ENCODE results near the gene SLC12A3.

The SLC12A3 gene

DNA sequence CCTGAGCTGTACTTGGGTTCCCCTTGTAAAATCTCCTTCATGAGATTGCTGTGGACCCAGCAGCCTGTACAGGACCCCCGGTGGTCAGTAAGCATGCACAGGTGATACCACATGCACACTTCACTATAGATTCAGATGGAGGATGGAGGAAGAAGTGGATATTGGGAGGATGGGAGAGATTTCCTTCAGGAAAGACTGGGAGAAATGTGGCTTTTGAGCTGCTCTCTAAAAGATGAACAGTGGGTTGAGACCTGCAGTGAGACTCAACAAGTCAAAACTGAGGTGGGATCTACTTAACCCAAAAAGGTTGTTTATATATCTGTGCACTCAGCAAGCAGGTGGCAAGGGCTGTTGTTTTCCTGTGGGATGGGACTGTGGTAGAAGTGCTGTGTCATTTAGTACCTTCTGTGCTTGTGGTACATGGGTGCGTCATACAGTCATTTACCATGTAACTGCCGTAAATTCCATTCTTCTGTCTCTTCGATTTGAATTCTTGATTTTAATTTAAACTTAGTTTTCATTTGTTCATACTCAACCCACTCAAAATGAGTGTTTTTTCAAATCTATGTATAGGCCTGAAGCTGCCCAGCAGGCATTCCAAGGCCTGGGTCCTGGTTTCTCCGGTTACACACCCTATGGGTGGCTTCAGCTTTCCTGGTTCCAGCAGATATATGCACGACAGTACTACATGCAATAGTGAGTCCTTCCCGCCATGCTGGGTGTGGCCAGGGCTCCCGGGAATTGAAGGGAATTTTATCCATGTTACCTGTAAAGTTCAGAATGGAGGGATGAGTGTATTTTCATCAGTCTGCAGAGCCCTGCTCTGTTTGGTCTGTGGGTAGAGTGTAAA lies 73.9 kb downstream of the SLC12A3 start:
- DNase-seq (ENCODE audit: low spot score): no peak

DNA sequence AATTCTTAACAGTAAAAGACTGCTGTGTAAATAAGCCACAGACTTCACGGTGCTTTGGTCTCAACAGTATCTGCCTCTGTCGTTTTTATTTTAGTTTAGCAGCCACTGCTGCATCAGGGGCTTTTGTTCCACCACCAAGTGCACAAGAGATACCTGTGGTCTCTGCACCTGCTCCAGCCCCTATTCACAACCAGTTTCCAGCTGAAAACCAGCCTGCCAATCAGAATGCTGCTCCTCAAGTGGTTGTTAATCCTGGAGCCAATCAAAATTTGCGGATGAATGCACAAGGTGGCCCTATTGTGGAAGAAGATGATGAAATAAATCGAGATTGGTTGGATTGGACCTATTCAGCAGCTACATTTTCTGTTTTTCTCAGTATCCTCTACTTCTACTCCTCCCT lies 74.8 kb downstream of the SLC12A3 start:
- DNase-seq (ENCODE audit: low spot score): no peak

DNA sequence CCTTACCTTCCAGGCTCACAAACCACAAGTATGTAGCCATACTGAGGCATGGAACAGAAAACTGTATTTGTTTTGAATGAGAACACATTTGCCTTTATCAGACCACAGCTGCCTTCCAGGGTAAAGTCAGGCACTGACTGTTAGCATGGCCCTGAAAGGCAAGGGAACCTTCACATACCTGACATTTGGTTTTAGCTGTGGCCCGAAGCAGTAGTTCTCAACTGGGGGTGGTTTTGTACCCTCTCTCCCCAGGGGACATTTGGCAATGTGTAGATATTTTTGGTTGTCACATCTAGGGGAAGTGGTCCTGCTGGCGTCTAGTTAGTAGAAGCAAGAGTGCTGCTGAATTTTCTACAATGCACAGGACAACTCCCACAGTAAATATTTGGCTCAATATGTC lies 76.1 kb downstream of the SLC12A3 start:
- DNase-seq (ENCODE audit: low spot score): no peak

DNA sequence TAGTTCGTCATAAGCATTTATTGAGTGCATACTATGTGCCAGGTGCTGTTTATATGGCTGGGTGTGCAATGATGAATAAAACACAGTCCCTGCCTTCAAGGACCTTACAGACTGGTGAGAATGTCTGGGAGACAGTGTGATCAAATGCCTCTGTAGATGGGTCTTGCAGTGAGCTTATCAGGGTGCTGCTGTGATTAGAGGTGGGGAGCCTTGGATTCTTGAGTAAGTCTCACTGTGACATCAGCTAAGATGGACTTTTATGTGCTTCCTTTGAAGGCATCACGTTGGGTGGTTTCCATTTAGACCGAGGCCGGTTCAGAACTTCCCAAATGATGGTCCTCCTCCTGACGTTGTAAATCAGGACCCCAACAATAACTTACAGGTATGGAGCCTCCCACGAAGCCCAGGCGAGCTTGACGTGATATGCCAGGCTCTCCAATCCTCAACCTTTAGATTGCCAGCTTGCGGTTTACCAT lies 76.9 kb downstream of the SLC12A3 start:
- DNase-seq (ENCODE audit: low spot score): no peak

DNA sequence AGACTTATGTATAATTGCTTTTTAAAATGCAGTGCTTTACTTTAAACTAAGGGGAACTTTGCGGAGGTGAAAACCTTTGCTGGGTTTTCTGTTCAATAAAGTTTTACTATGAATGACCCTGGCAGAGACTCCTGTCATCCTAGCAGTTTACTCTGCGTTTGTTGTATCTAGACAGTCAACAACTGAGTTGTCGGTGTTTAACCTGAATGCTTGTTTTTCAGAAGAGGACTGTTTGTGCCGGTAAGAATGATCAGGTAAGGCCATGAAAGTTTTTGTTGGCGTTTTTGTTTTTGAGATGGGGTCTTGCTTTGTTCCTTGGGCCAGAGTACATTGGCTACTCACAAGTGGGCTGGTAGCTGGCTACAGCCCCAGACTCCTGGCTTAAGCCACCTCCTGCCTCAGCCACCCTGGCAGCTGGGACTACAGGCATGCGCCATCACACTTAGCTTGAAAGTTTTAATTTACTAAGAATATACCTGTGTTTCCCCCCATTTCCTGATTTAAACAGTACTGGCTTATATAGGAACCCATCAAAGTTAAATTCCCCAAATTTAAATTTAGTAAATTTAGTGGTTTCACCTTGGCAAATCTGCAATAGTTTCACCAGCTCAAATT lies 78.9 kb downstream of the SLC12A3 start:
- DNase-seq (ENCODE audit: low spot score): no peak

- DNase-seq (ENCODE audit: low spot score): no peak
Measured at GRCh38 chr16:56944954-56945839, 80.2 kb downstream of the SLC12A3 start.

DNA sequence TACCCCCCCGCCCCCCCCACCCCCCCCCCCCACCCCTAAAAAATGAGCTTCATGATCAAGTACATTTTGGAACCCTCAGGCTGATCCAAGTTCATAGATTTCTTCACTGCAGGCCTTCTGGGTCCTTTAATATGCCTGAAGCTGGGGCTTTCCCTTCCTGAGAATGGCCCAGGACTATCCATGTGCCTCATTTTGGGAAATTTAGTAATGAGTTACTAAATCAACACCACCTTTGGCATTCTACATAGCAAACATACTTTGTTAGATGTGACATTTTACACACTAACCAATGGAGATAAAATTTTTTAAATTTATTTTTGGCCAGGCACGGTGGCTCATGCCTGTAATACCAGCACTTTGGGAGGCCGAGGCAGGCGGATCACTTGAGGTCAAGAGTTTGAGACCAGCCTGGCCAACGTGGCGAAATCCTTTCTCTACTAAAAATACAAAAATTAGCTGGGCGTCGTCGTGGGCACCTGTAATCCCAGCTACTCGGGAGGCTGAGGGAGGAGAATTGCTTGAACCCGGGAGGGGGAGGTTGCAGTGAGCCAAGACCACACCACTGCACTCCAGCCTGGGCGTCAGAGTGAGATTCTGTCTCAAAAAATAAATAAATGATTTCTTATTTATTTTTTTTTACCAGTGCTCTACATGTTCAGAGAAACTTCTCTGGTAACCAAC lies 81.0 kb downstream of the SLC12A3 start:
- DNase-seq (ENCODE audit: low spot score): no peak

DNA sequence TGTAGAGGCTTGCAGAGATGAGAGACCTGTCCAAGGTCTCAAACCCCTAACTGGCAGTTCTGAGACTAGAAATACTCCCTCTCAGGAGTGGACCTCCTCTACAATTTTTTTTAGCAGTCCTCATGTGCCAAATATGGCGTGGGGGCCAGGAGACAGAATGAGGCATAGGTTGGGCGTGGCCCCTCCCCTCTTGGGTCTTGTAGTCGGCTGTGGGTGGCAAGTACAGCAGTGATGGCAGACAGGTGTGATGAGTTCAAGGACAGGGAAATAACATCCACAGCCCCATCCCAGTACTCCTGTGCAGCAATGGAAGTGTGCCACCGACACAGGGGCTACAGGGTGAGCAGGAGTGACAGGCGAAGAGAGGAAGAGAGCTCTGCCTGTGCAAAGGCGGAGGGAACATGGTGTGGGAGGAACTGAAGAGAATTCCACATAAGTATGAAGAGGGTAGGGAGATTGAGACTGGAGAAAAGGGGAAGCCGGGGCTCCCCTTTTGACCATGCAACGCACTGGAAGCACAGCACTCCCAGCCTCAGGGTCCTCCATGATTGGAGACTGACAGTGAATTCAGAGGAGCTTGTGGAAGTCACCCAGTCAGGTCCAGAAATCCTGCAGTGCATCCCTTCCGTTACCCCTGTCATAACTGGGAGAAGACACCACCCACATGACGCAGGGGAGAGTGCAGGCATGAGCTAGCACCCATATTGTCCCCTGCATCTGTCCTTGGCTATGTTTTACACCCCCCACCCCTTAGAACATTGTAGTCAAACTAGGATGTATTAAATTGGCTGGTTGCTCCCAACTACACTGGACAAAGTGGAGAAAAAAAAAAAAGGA lies 82.0 kb downstream of the SLC12A3 start:
- DNase-seq (ENCODE audit: low spot score): no peak

- no peak for DNase-seq (ENCODE audit: low spot score)
Measured at GRCh38 chr16:56947604-56947995, 82.6 kb downstream of the SLC12A3 start.

- no peak for DNase-seq (ENCODE audit: low spot score)
Measured at GRCh38 chr16:56948234-56948633, 83.2 kb downstream of the SLC12A3 start.

- DNase-seq (ENCODE audit: low spot score): no peak
Measured at GRCh38 chr16:56950051-56950450, 85.0 kb downstream of the SLC12A3 start.

DNA sequence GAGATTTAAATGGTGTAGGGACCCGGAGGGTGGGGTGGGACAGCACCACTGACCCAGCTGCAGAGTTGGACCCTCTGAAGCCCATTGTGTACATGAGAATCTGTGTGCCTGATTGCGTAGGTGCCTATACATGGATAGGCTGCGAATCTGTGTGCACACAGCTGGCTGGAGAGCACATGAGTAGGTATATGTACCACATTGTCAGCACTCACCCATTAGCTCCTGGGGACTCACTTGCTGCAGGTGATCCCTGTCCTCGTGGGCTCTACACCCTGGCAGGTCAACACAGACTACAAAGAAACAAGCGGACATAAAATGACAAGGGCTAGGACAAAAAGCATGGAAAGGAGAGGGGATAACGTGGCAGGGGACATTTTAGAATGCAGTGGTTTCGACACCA lies 85.4 kb downstream of the SLC12A3 start:
- DNase-seq (ENCODE audit: low spot score): no peak

- peak; percentile 74 for DNase-seq (ENCODE audit: low spot score)
Measured at GRCh38 chr16:56950881-56951771, 86.1 kb downstream of the SLC12A3 start.

- DNase-seq (ENCODE audit: low spot score): no peak
Measured at GRCh38 chr16:56953006-56953405, 88.0 kb downstream of the SLC12A3 start.

DNA sequence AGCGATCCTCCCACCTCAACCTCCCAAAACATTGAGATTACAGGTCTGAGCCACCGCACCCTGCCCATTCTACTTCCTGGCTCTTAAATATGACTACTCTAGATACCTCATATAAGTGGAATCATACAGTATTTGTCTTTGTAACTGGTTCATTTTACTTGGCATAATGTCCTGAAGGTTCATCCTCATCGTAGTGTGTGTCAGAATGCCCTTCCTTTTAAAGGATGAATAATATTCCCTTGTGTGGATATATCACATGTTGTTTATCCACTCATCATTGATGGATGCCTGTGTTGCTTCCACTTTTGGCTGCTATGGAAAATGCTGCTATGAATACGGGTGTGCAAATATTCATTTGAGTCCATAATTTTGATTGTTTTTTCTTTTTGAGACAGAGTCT lies 91.1 kb downstream of the SLC12A3 start:
- DNase-seq (ENCODE audit: low spot score): no peak

DNA sequence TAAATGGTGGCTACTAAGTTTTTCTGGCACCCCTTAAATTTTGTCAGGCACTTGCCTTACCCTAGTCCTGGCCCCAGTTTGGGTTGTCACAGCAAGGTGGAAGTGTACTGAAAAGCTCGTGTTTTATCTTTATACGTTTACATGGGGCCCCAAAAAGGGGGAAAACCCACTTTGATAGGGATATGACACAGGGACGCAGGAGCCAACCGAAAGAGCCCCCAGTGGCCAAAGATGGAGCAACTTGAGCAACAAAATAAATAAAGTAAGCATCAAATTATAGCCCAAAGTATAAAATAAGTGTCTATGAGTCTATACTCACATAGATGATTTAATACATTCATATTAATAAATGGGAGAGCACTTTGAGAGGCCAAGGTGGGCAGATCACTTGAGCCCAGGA lies 91.7 kb downstream of the SLC12A3 start:
- DNase-seq (ENCODE audit: low spot score): no peak

DNA sequence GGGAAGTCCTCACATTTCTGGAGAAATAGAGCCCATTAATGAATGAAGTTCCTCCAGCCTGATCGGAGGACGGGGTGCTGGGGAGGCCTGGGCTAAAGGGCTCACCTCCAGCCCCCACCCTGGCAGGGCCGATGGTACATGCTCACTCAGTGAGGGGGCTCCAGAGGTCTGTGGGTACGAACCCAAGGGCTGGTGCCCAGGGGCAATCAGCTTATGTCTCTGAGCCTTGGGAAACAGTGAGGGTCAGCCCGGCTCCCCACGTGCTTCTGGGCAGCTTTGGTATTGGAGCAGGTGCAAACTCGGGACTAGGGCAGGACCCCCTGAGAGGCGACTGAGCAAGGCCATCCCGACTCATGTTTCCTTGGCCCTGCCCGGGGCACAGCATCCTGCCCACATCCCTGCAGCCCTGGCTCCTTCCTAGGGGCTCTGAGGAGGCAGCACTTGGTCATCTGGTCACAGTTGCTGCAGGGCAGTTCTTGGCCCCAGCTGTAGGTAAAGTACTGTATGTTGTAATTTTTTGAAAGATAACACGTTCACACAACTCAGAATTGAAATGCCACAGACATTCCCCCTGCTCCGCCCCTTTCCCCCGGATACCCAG lies 95.8 kb downstream of the SLC12A3 start:
- no peak for DNase-seq (ENCODE audit: low spot score)

GRCh38 chr16:56961386-56961785 lies 96.4 kb downstream of the SLC12A3 start:
- no peak for DNase-seq (ENCODE audit: low spot score)

GRCh38 chr16:56961851-56962281 lies 96.9 kb downstream of the SLC12A3 start, which contains the start of gene CETP:
TSS of gene CETP (plus strand) at chr16:56961950. CDS start at chr16:56961980, 30 bp downstream.
- DNase-seq (ENCODE audit: low spot score): no peak

Data from SK-N-DZ (cell line).